Transverse colon (tissue), 4 donors: ENCODE data around the gene STARD13. TPM values are rescaled to one million over a fixed set of nuclear protein-coding genes. Genes with fewer than 3 reads are reported as not detected.

Experiments used
- DNase-seq: peaks from one replicate; pipeline ENCODE4 v3.0.0-alpha.2; 2019
- H3K27ac ChIP-seq, 4 donors: fragments of 200-600 bp; sonication (generic); 2 replicates each; pipeline ENCODE4 v1.5.1; 2016 to 2018; ENCODE audit warnings: inconsistent platforms in 4 of 4
- H3K27me3 ChIP-seq: fragments of 200-600 bp; sonication (generic); 2 replicates; pipeline ENCODE4 v1.5.1; 2017; ENCODE audit warnings: inconsistent platforms
- H3K36me3 ChIP-seq, 4 donors: fragments of 200-600 bp; sonication (generic); 2 replicates each; pipeline ENCODE4 v1.5.1; 2017 to 2019; ENCODE audit warnings: inconsistent platforms in 4 of 4
- H3K4me1 ChIP-seq, 4 donors: fragments of 200-600 bp; sonication (generic); 2 replicates each; pipeline ENCODE4 v1.5.1; 2017 to 2020; ENCODE audit warnings: inconsistent platforms in 4 of 4
- H3K4me3 ChIP-seq, 4 donors: fragments of 200-600 bp; sonication (generic); 1 replicate in 1 of 4; 2 replicates in 3 of 4; pipeline versions ENCODE4 v1.5.1 to v1.6.1; 2017 to 2019; ENCODE audit warnings: inconsistent platforms in 4 of 4
- H3K9me3 ChIP-seq, 2 donors: fragments of 200-600 bp; sonication (generic); 2 replicates each; pipeline ENCODE4 v1.5.1; 2017 to 2019; ENCODE audit warnings: inconsistent platforms in 2 of 2
- EP300 ChIP-seq: sonication (generic); formaldehyde crosslinking; IDR thresholded peaks from one replicate; pipeline ENCODE4 v1.6.1; 2017; ENCODE audit warnings: antibody characterized with exemption, low read depth
- POLR2A ChIP-seq: fragments of 450-650 bp; IDR thresholded peaks from one replicate; pipeline ENCODE4 v1.6.1; 2016; ENCODE audit warnings: antibody characterized with exemption, mild to moderate bottlenecking, moderate library complexity
- POLR2AphosphoS5 ChIP-seq, 3 donors: sonication (generic); formaldehyde crosslinking; IDR thresholded peaks; one replicate each; pipeline ENCODE4 v1.6.1; 2016; ENCODE audit warnings: antibody characterized with exemption in 3 of 3
- WGBS, 2 donors: methylation state at CpG; one replicate each; pipeline ENCODE4 v1.1.5; 2018; ENCODE audit warnings: low coverage in 1 of 2; 5-methylcytosine and 5-hydroxymethylcytosine counted together
- in situ Hi-C, 4 donors: fragments of 200-750 bp; cut with MboI; loops; one replicate each; pipeline versions ENCODE4 v1.15.0 to v1.15.1; 2017; ENCODE audit warnings: low sequenced_read_pairs in 3 of 4, low pct_ligation_motif_present in 1 of 4, low pct_unique_long_range_greater_than_20kb in 1 of 4
- intact Hi-C: fragments of 100-400 bp; cut with DNase I; formaldehyde crosslinking; loops from one replicate; pipeline ENCODE4 v1.15.1; 2023; ENCODE audit warnings: low total_unique reads
- total RNA-seq, 4 donors: library from RNA; depleted of rRNA; stranded (reverse); fragments of >200 nt; gene quantifications; one replicate each; pipeline ENCODE4 v1.1.0, GENCODE V29; 2016
- TF ChIP-seq, protein P1 (sequence below), 5 experiments: fragments of 200-600 bp in 3 of 5; fragments of 450-650 bp in 2 of 5; sonication (generic) in 3 of 5; IDR thresholded peaks; 1 replicate in 2 of 5; 2 replicates in 3 of 5; pipeline ENCODE4 v1.5.1; 2016 to 2017; ENCODE audit warnings: antibody characterized with exemption in 5 of 5, inconsistent platforms in 3 of 5, mild to moderate bottlenecking in 2 of 5, moderate library complexity in 1 of 5

The STARD13 gene
- total RNA-seq, 4 donors from 2014 or later, result 18.1 to 107 (median 41.5) TPM

DNA sequence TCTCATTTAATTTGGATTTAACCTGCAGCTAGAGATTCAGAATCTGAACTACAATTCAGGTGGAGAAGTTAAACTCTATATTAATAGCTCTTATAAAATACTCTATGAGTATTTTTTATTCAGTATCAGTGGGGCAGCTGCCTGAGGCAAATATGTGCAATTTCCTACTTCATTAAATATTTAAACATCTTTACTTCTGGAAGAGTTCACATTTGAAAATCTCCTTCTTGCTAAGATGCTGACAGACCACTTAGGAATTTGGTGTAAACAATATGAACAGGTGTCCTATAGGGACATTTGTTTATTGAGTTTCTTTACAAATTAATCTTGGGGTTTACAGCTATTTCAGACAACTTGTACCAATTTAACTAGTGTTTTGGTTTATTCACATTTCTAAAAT is 20.4 kb downstream of the STARD13 start:
- Histone ChIP-seq H3K4me1 (peaks cover 26 to 75% (median 34%) of the 10 kb centered on the region in 4 donors), H3K27me3 (no peaks in the 10 kb centered on the region), H3K4me3 (no peak overlapping the region), H3K36me3 (no peaks in the 10 kb centered on the region), H3K27ac (peak overlapping the region; percentile 2 to 80 (median 63)), H3K9me3 (no peaks in the 10 kb centered on the region)
- in situ Hi-C loops (no loop called here), intact Hi-C loops (no loop called here)
- DNase-seq, result no peak
- TF ChIP-seq POLR2AphosphoS5 (IDR thresholded peaks at IDR 0.05) (no peak), EP300 (no peak), POLR2A (no peak)
- TF ChIP-seq, protein P1, sequence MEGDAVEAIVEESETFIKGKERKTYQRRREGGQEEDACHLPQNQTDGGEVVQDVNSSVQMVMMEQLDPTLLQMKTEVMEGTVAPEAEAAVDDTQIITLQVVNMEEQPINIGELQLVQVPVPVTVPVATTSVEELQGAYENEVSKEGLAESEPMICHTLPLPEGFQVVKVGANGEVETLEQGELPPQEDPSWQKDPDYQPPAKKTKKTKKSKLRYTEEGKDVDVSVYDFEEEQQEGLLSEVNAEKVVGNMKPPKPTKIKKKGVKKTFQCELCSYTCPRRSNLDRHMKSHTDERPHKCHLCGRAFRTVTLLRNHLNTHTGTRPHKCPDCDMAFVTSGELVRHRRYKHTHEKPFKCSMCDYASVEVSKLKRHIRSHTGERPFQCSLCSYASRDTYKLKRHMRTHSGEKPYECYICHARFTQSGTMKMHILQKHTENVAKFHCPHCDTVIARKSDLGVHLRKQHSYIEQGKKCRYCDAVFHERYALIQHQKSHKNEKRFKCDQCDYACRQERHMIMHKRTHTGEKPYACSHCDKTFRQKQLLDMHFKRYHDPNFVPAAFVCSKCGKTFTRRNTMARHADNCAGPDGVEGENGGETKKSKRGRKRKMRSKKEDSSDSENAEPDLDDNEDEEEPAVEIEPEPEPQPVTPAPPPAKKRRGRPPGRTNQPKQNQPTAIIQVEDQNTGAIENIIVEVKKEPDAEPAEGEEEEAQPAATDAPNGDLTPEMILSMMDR (IDR thresholded peaks at IDR 0.05), result no peak

DNA sequence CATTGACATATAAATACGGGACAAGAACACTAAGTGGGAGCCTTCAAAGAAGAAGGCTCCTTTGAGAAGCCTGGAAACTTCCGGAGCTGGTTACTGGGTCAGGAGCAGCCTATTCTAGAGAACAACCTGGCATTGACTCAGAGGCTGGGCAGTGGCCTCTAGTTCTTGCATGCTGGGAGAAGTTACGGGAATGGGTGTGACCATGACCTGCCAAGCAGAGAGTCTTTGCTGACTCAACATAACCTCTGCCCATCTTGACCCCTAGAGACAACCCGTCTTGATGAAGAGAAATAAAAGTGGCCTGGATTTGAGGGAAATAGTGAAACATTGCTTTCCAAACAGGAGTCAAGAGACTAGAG is 21.0 kb downstream of the STARD13 start:
- Histone ChIP-seq H3K4me3 (no peak overlapping the region), H3K27me3 (no peaks in the 10 kb centered on the region), H3K27ac (peak overlapping the region; percentile 2 to 80 (median 63)), H3K36me3 (no peaks in the 10 kb centered on the region), H3K9me3 (no peaks in the 10 kb centered on the region), H3K4me1 (peaks cover 26 to 75% (median 34%) of the 10 kb centered on the region in 4 donors)
- TF ChIP-seq POLR2AphosphoS5 (IDR thresholded peaks at IDR 0.05) (peak in 2 of 3 donors; percentile 6 to 49), EP300 (no peak)
- in situ Hi-C loops, result no loop called here
- intact Hi-C loops, result no loop called here
- 70 to 74% methylated on average over 3 to 4 of the region's 4 CpGs for WGBS, 2 donors
- peak; percentile 49 for DNase-seq

DNA sequence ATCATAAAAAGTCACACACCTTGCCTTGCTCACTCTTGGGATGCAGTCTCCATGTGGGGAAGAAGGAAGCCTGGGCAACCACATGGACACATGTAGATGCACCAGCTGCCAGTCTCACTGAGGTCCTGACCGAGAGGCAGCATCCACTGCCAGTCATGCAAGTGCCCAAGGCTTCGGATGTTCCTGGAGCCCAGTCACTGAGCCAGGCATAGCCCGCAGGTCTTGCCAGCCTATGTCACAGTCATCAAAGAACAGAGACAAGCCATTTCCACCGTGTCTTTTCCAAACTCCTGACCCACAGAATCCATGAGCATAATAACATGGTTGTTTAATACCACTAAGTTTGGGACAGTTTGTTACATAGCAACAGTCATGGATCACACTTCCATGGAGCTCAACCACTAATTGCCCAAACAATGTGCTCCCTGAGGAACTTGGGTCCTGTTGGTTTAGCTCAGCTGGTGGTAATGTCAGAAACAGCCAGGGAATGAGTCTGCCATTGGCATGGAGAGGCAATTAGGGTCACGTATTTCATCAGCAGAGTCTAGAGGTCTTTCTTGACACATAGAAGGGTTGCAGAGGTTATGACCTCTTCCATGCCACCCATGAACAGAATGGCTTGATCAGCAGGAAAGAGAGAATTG is 21.5 kb downstream of the STARD13 start:
- TF ChIP-seq POLR2AphosphoS5 (IDR thresholded peaks at IDR 0.05) (no peak), POLR2A (no peak), EP300 (no peak)
- TF ChIP-seq, protein P1 (IDR thresholded peaks at IDR 0.05), result no peak
- Histone ChIP-seq H3K27me3 (no peaks in the 10 kb centered on the region), H3K27ac (peak overlapping the region; percentile 57 to 80 (median 67)), H3K9me3 (no peaks in the 10 kb centered on the region), H3K4me3 (no peak overlapping the region), H3K36me3 (no peaks in the 10 kb centered on the region), H3K4me1 (peaks cover 26 to 74% (median 34%) of the 10 kb centered on the region in 4 donors)
- no peak for DNase-seq
- in situ Hi-C loops, result no loop called here
- WGBS, 2 donors, result 92 to 100% methylated on average over 2 to 5 of the region's 5 CpGs
- intact Hi-C loops, result no loop called here

DNA sequence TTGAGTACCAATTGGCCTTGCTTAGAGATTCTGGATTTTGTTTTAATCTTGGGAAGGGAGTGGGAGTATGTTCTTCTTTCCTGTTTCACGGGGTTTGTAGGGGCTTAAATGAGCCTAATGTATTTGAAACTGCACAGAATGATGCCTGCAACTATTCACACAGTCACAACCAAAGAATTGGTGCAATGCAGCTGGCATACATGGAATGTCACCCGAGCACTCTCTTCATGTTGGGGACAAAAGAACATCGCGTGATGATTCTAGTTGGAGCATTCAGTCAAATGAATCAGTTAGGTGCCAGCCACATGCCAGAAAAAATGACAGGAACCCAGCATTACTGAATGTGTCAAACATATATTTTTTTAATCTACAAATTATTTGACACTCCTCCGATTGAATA is 22.1 kb downstream of the STARD13 start:
- in situ Hi-C loops (no loop called here), intact Hi-C loops (no loop called here)
- DNase-seq, result no peak
- peaks cover 26 to 74% (median 35%) of the 10 kb centered on the region in 4 donors for H3K4me1 ChIP-seq
- no peak overlapping the region for H3K4me3 ChIP-seq
- 72 to 76% methylated on average over 5 of the region's 5 CpGs for WGBS, 2 donors
- no peaks in the 10 kb centered on the region for H3K36me3 ChIP-seq
- H3K27me3 ChIP-seq, result no peaks in the 10 kb centered on the region
- H3K27ac ChIP-seq, result peak overlapping the region; percentile 57 to 80 (median 67)
- TF ChIP-seq, protein P1 (IDR thresholded peaks at IDR 0.05), result no peak
- TF ChIP-seq POLR2AphosphoS5 (IDR thresholded peaks at IDR 0.05) (no peak), POLR2A (no peak), EP300 (no peak)
- no peaks in the 10 kb centered on the region for H3K9me3 ChIP-seq

DNA sequence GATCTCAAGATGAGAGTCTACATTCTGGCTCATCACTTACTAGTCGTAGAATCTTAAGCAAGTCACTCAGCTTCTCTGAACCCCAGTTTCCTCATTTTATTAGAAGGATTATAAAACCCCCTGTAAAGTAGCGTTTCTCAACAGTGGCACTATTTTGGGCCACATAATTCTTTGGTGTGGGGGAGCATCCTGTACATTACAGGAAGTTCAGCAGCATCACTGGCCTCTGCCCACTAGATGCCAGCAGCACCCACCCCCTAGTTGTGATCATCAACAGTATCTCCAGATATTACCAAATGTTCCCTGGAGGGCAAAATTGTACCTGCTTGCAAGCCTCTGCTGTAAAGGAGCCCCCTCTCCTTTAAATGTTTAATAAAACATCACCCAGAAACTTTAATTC is 22.6 kb downstream of the STARD13 start:
- no peak for DNase-seq
- TF ChIP-seq POLR2AphosphoS5 (IDR thresholded peaks at IDR 0.05) (no peak), POLR2A (no peak), EP300 (no peak)
- TF ChIP-seq, protein P1 (IDR thresholded peaks at IDR 0.05), result no peak
- Histone ChIP-seq H3K36me3 (no peaks in the 10 kb centered on the region), H3K9me3 (no peaks in the 10 kb centered on the region), H3K4me3 (no peak overlapping the region), H3K4me1 (peaks cover 28 to 74% (median 35%) of the 10 kb centered on the region in 4 donors), H3K27ac (peak overlapping the region; percentile 57 to 80 (median 67)), H3K27me3 (no peaks in the 10 kb centered on the region)
- 58 to 71% methylated on average over 2 of the region's 2 CpGs for WGBS, 2 donors
- in situ Hi-C loops, result no loop called here
- intact Hi-C loops, result no loop called here
